H1 (cell line): ENCODE data around the gene SNAP25. TPM values are rescaled to one million over a fixed set of nuclear protein-coding genes. Genes with fewer than 3 reads are reported as not detected.

Source experiments
- ATF2 ChIP-seq: IDR thresholded peaks from 2 replicates; pipeline ENCODE4 v1.6.1; 2012; ENCODE audit warnings: low read length, inconsistent platforms
- BCL11A ChIP-seq, 2 experiments: IDR thresholded peaks; one replicate each; pipeline ENCODE4 v1.6.1; 2011; ENCODE audit warnings: low read depth in 2 of 2, low read length in 2 of 2, mild to moderate bottlenecking in 2 of 2
- PHF8 ChIP-seq: fragments of 200-600 bp; sonication (generic); conservative IDR thresholded peaks from 2 replicates; pipeline ENCODE4 v1.7.1; 2012; ENCODE audit warnings: low read depth, mild to moderate bottlenecking, inconsistent platforms, low read length, moderate library complexity
- SIX5 ChIP-seq: IDR thresholded peaks from 2 replicates; pipeline ENCODE4 v1.6.1; 2011; ENCODE audit warnings: mild to moderate bottlenecking, low read depth, low read length
- TCF12 ChIP-seq: IDR thresholded peaks from 2 replicates; pipeline ENCODE4 v1.6.1; 2011; ENCODE audit warnings: low read depth, mild to moderate bottlenecking, low read length
- polyA plus RNA-seq, 7 experiments: library from polyadenylated mRNA; depleted of rRNA in 3 of 7; stranded (reverse) in 5 of 7; unstranded in 2 of 7; fragments of >200 nt in 5 of 7; fragments of 200-250 nt in 2 of 7; gene quantifications; 1 replicate in 5 of 7; 2 replicates in 1 of 7; 4 replicates in 1 of 7; pipeline versions ENCODE4 v1.2.1 to v1.2.3, GENCODE V29; 2011 to 2013; ENCODE audit warnings: missing spikeins in 2 of 7, mixed read lengths in 2 of 7
- total RNA-seq: library from RNA; stranded (reverse); fragmentation: NEBNext Ultra II Directional; extraction: Animal tissue kit (Norgen Biotek cat#: 25700); gene quantifications from 2 replicates; pipeline ENCODE4 v1.2.1, GENCODE V29; 2021

SNAP25 gene
- total and polyA plus RNA-seq, 2 of the 8 experiments (the other 6 are each of a cell fraction or from before 2014, with no cell fraction given), result 0.51 to 0.52 TPM

- TF ChIP-seq ATF2, result no peak
- no peak for TF ChIP-seq PHF8
- TF ChIP-seq TCF12, result no peak
- TF ChIP-seq SIX5, result no peak
- TF ChIP-seq BCL11A (IDR thresholded peaks at IDR 0.05; ENCODE audit: low read depth in 2 of 2, low read length in 2 of 2), result no peak
Observed at GRCh38 chr20:10347086-10347880, 128.7 kb downstream of the SNAP25 start (continued).
